T-helper 22 cell (primary cell): ENCODE data around the gene CCT8.
A peak's percentile ranks its signal among the peaks of the same experiment; 100 is the strongest.
"Not testable (repeated sequence)": the region's sequence is repeated elsewhere in the genome, so short reads cannot be mapped to it uniquely, and the experiment has no call there.

Experiments
- DNase-seq: peaks from one replicate; pipeline ENCODE4 v3.0.0-alpha.2; 2020; ENCODE audit warnings: low read depth

The CCT8 gene

GRCh38 chr21:29024474-29025327 is 48.7 kb downstream of the CCT8 start, which contains the start of gene USP16:
USP16 (plus strand) TSS chr21:29024668; CDS start chr21:29027914, 3,246 bp downstream.
- peak; percentile 92 for DNase-seq

GRCh38 chr21:29022166-29022565 is 51.3 kb downstream of the CCT8 start:
- no peak for DNase-seq

- DNase-seq = no peak
These were observed 54.9 kb downstream of the CCT8 start for GRCh38 chr21:29018540-29018939.

GRCh38 chr21:29017639-29018237 is 55.7 kb downstream of the CCT8 start:
- no peak for DNase-seq

- DNase-seq = not testable (repeated sequence)
These were observed 62.2 kb downstream of the CCT8 start for GRCh38 chr21:29011236-29011635.

GRCh38 chr21:29008367-29008766 is 65.1 kb downstream of the CCT8 start:
- no peak for DNase-seq

- no peak for DNase-seq
These were observed 65.6 kb downstream of the CCT8 start for GRCh38 chr21:29007810-29008209.

GRCh38 chr21:29007135-29007534 is 66.3 kb downstream of the CCT8 start:
- no peak for DNase-seq
